Stimulated activated CD4-positive, alpha-beta T cell treated with anti-CD3 and anti-CD28 coated beads, TNF-alpha, amount 100 ng/mL, for 4 hours (primary cell): ENCODE measurements around the gene C2CD2.
A peak's percentile ranks its signal among the peaks of the same experiment; 100 is the strongest.
"Not testable (repeated sequence)": the region's sequence is repeated elsewhere in the genome, so short reads cannot be mapped to it uniquely, and the experiment has no call there.

Source experiments
- DNase-seq, 3 experiments: peaks; one replicate each; pipeline ENCODE4 v3.0.0-alpha.2; 2020; ENCODE audit warnings: low read depth in 3 of 3

C2CD2 gene

GRCh38 chr21:41953831-41954653 is at the start of gene C2CD2:
Gene C2CD2 (minus strand): TSS chr21:41954018. CDS start chr21:41953648, 370 bp downstream.
- peak in 2 of 3 experiments; percentile 10 to 27 for DNase-seq

DNA sequence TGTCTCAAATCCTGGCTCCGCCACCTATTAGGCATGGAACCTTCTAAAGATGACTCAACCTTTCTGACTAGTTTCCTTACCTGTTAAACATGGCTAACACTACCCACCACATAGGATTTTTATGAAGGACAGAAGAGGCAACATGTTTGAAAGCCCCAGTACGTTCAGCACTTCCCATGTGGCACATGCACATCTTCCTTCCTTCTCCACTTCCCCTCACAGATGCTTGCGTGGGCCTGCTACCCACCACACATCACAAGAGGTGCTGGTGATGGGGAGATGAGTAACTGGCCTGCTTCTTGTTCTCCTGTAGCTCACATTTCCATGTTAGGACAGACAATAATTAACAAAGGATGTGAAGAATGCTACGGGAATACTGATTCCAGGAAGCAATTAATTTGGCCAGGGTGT is 49.2 kb upstream of the C2CD2 start:
- no peak for DNase-seq

DNA sequence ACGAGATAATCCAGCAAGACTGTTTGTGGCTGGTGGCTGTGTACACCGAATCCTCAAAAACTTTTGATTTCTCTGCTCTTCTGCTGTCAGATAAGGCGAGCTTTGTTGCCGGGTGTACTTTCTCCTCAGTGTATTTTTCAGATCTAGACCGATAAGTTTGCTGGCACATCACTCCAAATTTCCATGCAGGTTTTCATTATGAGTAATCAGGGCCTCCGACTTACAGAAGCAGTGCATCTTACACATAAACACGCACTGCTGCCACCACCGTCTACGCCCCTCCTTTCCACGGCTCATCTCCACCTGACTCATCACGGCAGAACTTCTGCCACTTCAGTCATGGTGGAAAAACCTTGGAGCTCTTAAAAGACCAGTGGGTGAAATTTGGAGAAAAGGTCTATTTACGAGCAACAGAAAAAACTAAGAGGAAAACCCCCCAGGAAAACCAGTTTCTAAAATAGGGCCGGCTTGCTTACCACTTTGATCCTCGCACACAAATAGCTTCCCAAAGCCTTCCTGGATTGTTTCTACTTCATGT is 48.7 kb upstream of the C2CD2 start:
- peak; percentile 39 to 66 (median 60) for DNase-seq

GRCh38 chr21:42001781-42002180 is 48.0 kb upstream of the C2CD2 start:
- DNase-seq: no peak

GRCh38 chr21:42000908-42001307 is 47.1 kb upstream of the C2CD2 start:
- DNase-seq: no peak

- DNase-seq: no peak
These were observed 43.8 kb upstream of the C2CD2 start for GRCh38 chr21:41997657-41998056.

DNA sequence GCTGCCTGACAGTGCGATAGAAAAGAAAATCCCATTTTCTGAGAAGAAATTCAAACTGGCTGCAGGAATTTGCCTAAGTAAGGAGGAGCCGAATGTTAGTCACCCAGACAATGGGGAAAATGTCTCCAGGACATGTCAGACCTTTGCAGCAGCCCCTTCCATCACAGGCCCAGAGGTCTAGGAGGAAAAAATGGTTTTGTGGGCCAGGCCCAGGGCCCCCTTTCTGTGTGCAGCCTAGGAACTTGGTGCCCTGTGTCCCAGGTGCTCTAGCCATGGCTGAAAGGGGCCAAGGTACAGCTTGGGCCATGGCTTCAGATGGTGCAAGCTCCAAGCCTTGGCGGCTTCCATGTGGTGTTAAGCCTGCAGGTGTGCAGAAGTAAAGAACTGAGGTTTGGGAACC is 41.8 kb upstream of the C2CD2 start:
- no peak for DNase-seq

DNA sequence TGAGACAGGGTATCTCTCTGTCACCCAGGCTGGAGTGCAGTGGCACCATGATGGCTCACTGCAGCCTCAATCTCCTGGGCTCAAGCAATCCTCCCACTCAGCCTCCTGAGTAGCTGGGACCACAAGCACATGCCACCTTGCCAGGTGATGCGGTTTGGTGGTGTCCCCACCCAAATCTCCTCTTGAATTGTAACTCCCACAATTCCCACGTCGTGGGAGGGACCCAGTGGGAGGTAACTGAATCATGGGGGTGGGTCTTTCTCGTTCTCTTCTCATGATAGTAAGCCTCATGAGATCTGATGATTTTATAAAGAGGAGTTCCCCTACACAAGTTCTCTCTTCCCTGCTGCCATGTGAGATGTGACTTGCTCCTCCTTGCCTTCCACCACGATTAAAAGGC is 40.8 kb upstream of the C2CD2 start:
- not testable (repeated sequence) for DNase-seq

- no peak for DNase-seq
These were observed 39.9 kb upstream of the C2CD2 start for GRCh38 chr21:41993744-41994143.

DNA sequence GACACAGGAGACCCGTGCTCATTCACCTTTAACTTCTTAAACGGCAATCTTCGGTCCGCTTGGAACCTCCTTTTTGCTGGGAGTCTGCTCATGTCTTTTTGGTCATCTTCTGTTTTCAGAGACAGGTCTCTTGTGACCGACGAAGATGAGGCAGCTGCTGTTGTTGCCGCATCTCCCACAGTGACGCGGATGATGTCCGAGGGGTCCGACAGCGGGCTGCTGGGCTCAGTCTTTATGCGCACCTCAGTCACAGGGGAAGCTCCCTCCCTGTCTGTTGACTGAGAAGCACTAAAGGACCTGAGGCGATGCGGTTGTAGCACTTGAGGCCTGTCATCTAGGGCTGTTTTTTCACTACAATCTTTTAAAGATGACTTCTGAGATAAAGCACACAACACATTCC is 38.8 kb upstream of the C2CD2 start:
- no peak for DNase-seq

- no peak for DNase-seq
These were observed 37.8 kb upstream of the C2CD2 start for GRCh38 chr21:41991659-41992058.

DNA sequence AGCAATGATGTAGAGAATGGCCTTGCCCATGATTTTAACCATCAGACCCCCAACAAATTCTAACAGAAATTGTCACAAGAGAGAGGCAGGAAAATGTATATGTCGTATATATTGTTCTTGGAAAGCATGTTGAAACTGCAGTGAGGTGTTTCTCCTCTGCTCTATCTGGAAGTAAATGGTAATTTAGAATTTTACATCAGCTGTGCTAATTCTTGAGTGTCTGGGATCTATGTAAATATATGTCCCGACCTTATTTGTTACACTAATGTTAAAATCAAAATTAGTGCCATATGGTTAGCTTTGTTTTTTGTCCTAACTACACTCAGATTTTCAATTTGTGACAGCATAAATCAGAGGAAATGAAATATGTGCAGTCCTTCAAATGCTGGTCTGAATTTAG is 35.9 kb upstream of the C2CD2 start:
- DNase-seq: no peak

DNA sequence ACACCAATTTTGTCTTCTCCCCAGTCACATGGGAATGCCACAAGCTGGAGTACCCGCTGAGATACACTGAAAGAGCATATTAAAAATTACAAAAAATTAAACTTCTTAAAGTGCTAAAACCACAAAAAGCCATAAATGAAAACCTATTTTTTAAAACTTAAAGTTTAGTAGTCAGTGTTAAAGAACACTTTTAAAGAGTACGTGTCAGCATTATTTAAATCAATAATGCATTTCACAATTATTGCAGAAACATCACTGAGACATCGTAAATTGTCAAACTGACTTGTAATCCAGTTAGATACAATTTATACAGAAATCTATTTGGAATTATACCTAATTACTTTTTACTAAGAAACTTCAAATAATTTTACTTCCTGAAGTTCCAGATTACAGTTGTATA is 33.5 kb upstream of the C2CD2 start:
- DNase-seq: no peak

DNA sequence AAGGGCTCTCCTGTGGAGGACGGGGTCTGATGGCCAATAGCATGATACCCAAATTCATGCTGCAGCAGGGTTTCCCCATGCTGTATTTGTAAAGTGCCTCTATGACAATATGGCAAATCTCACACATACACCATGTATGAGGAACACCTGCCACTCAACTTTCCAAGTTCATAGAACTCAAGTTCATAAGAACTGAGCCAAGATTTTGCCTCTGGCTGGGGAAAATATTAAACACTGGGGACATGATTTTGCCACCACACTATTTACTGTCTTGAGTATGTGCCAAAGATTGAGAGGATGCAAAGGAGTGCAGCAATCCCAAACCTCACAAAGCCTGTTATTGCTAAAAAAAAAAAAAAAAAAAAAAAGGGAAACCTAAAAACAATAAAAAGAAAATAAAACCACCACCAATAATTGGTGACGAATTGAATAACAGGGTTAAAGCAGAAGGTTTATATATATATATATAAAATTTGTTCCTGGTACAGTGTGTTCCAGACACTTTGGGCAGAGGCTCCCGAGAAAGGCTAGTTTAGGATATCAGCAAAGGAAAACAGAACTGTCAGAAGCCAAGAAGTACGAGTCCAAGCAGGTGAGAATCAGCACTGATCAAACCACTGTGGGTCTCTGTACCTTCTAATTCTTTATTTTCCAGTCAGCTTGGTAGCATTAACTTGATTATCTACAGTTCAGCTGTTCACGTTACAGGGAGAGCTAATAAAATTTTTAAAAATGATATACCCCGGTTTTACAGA is 32.0 kb upstream of the C2CD2 start:
- no peak for DNase-seq

GRCh38 chr21:41983229-41983628 is 29.4 kb upstream of the C2CD2 start:
- no peak for DNase-seq

DNA sequence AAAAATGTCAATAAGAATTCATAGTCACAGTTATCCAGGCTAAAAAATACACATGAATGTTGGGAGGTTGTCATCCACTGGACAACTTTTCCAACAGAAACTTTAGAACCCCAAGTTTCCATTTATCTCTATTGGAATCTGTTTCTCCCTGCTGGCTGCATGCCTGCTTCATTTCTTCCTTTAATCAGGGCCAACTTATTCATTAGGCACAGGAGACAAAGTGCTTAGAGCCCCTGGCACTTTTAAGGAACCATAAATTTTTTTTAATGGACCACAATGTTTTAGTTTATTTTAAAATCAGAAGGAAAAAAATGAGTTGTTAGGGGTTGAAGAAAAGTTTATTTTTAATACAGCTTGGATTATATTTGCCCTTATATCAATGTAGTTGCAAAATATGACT is 26.7 kb upstream of the C2CD2 start:
- no peak for DNase-seq

GRCh38 chr21:41979751-41980369 is 26.0 kb upstream of the C2CD2 start:
- DNase-seq: no peak

DNA sequence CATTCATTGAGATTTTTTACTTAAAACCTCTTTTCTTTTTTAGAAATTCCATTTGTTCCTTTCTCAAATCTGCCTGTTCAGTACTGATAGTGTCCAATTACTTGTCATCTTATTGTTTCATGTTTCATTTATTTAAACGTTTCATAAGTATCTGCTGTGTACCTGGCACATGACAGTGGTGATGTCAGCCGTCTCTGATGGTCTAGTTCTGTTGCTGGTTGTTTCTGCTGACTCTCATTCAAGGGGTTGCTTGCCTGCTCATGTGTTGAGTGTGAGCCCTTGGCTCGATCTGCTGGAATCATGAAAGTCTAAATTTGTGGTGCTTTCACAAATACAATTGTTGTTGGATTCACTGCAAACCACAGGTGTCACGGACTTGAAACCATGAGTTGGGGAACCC is 25.5 kb upstream of the C2CD2 start:
- DNase-seq: no peak

DNA sequence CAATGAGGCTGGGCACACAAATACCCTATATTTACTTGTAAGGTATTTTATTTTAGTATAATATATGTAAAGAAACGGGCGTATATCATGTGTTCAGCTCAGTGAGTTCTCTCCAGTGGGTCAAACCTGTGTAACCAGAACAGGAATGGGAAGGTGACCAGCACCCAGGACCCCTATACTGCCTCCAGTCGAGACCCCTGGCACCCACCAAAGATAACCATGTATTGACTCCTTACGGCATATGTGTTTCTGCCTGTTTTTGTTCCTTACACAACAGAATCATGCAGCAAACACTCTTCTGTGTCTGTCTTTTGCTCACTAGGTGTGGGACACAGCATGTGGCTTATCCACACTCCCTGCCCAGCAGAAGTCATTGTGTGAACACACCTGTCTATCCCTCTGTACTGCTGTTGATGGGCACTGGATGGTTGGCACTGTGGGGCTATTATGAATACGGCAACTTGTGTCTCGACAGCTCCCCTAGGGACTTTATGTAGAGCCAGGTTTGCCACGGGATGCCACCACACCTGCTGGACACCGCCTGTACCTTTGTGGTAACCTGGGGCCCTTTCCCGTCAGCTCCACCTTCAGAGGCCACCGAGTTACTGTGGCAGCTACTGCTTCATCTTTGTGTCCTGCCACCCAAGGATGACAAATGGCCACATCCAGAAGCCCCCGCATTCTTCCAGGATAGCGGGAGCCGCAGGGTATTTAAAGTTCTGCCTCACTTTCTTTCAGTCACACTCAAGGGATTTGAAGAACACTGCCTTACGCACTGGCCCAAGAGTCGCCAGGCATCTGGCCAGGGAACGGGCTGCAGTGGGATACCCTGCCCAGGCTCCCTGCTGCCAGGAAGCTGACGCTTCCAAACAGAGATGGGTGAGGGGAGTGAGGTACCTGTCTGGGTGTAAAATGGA is 23.5 kb upstream of the C2CD2 start:
- no peak for DNase-seq

- no peak for DNase-seq
These were observed 22.8 kb upstream of the C2CD2 start for GRCh38 chr21:41976611-41977010.
